Neutrophil (primary cell): Measurements from ENCODE around the gene ETS1.

ENCODE experiments used
- H3K27ac ChIP-seq: fragments of 200-600 bp; sonication (generic); 2 replicates; pipeline ENCODE4 v1.5.1; 2016; ENCODE audit warnings: mild to moderate bottlenecking, moderate library complexity
- H3K27me3 ChIP-seq: fragments of 200-600 bp; sonication (generic); 2 replicates; pipeline ENCODE4 v1.6.0; 2016; ENCODE audit warnings: mild to moderate bottlenecking
- H3K36me3 ChIP-seq: fragments of 200-600 bp; sonication (generic); 2 replicates; pipeline ENCODE4 v1.5.1; 2017
- H3K4me1 ChIP-seq, 2 experiments: fragments of 200-600 bp in 1 of 2; sonication (generic) in 1 of 2; 1 replicate in 1 of 2; 2 replicates in 1 of 2; pipeline versions ENCODE4 v1.5.1 to v1.6.1; 2013 to 2016; ENCODE audit warnings: low read depth in 1 of 2, low read length in 1 of 2, mild to moderate bottlenecking in 1 of 2, moderate library complexity in 1 of 2; ENCODE audit not compliant: control insufficient read depth in 1 of 2, insufficient read depth in 1 of 2
- H3K4me3 ChIP-seq, 2 experiments: fragments of 200-600 bp in 1 of 2; sonication (generic) in 1 of 2; 1 replicate in 1 of 2; 2 replicates in 1 of 2; pipeline ENCODE4 v1.5.1; 2013 to 2016; ENCODE audit warnings: low read depth in 1 of 2, low read length in 1 of 2, mild to moderate bottlenecking in 1 of 2, moderate library complexity in 1 of 2
- H3K9me3 ChIP-seq: fragments of 200-600 bp; sonication (generic); 2 replicates; pipeline ENCODE4 v1.5.1; 2016
- CTCF ChIP-seq: fragments of 200-600 bp; sonication (generic); IDR thresholded peaks from 2 replicates; pipeline ENCODE4 v1.5.1; 2016; ENCODE audit warnings: antibody characterized with exemption

The ETS1 gene

GRCh38 chr11:128629516-128630106 is 42.3 kb upstream of the ETS1 start:
- Histone ChIP-seq H3K27ac (no peak overlapping the region), H3K27me3 (no peaks in the 10 kb centered on the region), H3K36me3 (no peaks in the 10 kb centered on the region), H3K4me1 (peaks cover 32 to 36% of the 10 kb centered on the region in 2 experiments), H3K4me3 (no peak overlapping the region), H3K9me3 (no peaks in the 10 kb centered on the region)
- TF ChIP-seq CTCF = no peak

GRCh38 chr11:128628686-128629085 is 41.3 kb upstream of the ETS1 start:
- no peak overlapping the region for H3K4me3 ChIP-seq
- no peak for TF ChIP-seq CTCF
- H3K36me3 ChIP-seq = no peaks in the 10 kb centered on the region
- H3K27me3 ChIP-seq = no peaks in the 10 kb centered on the region
- no peak overlapping the region for H3K27ac ChIP-seq
- no peaks in the 10 kb centered on the region for H3K9me3 ChIP-seq
- H3K4me1 ChIP-seq = peaks cover 41 to 44% of the 10 kb centered on the region in 2 experiments

- Histone ChIP-seq H3K27ac (no peak overlapping the region), H3K4me3 (no peak overlapping the region), H3K9me3 (no peaks in the 10 kb centered on the region), H3K27me3 (no peaks in the 10 kb centered on the region), H3K4me1 (peaks cover 41 to 44% of the 10 kb centered on the region in 2 experiments), H3K36me3 (no peaks in the 10 kb centered on the region)
- no peak for TF ChIP-seq CTCF
These were observed 40.9 kb upstream of the ETS1 start for GRCh38 chr11:128628325-128628673.

DNA sequence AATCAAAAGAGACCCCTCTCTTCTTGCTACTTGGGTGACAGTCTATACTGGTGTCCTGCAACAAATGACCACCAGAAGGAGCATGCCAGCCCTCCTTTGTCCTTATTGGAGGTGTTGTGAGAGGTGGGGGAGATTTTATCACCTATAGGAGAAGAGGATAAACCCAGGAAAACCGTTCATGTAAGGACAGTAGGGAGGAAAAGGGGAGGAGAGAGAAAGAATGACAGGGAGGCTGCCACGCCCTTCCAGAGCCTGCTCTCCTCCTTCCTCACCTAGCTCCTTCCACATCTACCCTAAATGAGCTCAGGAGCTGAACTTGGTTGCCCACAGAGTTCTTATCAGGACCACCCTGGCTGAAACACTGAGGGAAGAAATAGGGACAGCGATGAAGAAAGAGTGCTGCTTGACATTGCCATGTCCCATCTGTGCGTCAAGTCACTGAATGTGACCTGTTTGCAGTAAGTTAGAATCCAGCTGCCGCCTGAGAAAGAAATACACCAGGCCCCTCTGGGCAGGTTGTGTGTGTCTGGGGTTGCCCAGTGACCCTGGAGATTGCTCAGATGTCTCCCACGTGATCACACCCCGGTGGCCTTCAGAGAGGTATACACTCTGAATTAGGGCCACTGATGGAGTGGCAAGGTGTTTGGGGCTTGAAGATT is 40.4 kb upstream of the ETS1 start:
- H3K9me3 ChIP-seq = no peaks in the 10 kb centered on the region
- H3K27me3 ChIP-seq = no peaks in the 10 kb centered on the region
- H3K27ac ChIP-seq = no peak overlapping the region
- H3K4me3 ChIP-seq = no peak overlapping the region
- H3K4me1 ChIP-seq = peaks cover 41 to 44% of the 10 kb centered on the region in 2 experiments
- TF ChIP-seq CTCF = no peak
- no peaks in the 10 kb centered on the region for H3K36me3 ChIP-seq

DNA sequence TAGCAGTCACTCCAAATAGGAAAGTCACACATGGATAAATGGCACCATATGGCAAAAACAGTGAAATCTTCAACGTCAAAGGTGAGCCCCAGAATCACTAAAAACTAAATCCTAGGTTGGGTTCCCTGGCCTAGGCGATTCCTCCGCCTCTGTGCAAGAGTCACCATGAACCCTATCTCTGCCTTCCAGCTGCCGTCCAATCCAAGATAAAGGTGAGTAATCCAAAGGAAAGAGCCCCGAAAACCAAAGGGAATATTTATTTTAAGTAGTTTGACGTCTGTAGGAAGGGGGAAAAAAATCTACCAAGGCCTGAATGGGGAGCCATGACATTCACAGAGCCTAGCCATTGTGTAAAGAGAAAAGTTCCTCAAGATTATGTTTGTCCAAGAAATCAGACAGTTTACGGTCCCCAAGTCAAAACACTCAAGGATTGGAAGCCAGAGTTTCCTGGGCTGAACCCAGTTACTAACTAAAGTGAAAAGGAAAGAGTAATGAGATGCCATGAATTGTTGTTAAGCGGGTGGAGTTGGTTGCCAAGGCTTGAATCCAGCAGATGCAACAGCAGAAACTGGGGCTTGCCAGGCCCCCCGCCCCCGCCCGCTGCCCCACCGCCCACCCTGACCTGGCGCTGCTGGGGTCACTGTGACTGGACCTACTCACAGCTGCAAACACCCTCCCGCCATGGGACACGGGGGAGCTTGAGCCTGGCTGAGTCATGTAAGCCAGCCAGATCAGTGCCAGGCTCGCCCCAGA is 39.7 kb upstream of the ETS1 start:
- Histone ChIP-seq H3K27me3 (no peaks in the 10 kb centered on the region), H3K27ac (no peak overlapping the region), H3K36me3 (no peaks in the 10 kb centered on the region), H3K4me3 (no peak overlapping the region), H3K9me3 (no peaks in the 10 kb centered on the region), H3K4me1 (peaks cover 41 to 44% of the 10 kb centered on the region in 2 experiments)
- TF ChIP-seq CTCF = no peak
